Spleen (tissue), 11 donors: Measurements from ENCODE around the gene BASP1. TPM values are rescaled to one million over a fixed set of nuclear protein-coding genes. Genes with fewer than 3 reads are reported as not detected.

ENCODE experiments used
- DNase-seq: peaks from one replicate; pipeline ENCODE4 v3.0.0-alpha.2; 2020
- H3K27ac ChIP-seq, 8 donors: fragments of 200-600 bp; sonication (generic) in 7 of 8; 1 replicate in 4 of 8; 2 replicates in 4 of 8; pipeline versions ENCODE4 v1.5.0 to v1.8.0; 2016 to 2021; ENCODE audit warnings: inconsistent platforms in 4 of 8, mild to moderate bottlenecking in 4 of 8, moderate library complexity in 1 of 8
- H3K27me3 ChIP-seq, 7 donors: fragments of 200-600 bp; sonication (generic) in 6 of 7; replicated peaks in 1 of 7; 1 replicate in 4 of 7; 2 replicates in 3 of 7; pipeline versions ENCODE4 v1.5.0 to v1.8.0; 2016 to 2021; ENCODE audit warnings: inconsistent platforms in 3 of 7, mild to moderate bottlenecking in 1 of 7
- H3K36me3 ChIP-seq, 6 donors: fragments of 200-600 bp; sonication (generic) in 5 of 6; 1 replicate in 4 of 6; 2 replicates in 2 of 6; pipeline versions ENCODE4 v1.5.0 to v1.8.0; 2016 to 2021; ENCODE audit warnings: inconsistent platforms in 2 of 6
- H3K4me1 ChIP-seq, 6 donors: fragments of 200-600 bp; sonication (generic) in 5 of 6; 1 replicate in 3 of 6; 2 replicates in 3 of 6; pipeline versions ENCODE4 v1.5.0 to v1.8.0; 2016 to 2021; ENCODE audit warnings: inconsistent platforms in 3 of 6
- H3K4me3 ChIP-seq, 8 donors: fragments of 200-600 bp; sonication (generic) in 7 of 8; 1 replicate in 4 of 8; 2 replicates in 4 of 8; pipeline versions ENCODE4 v1.5.0 to v1.8.0; 2016 to 2021; ENCODE audit warnings: inconsistent platforms in 4 of 8, mild to moderate bottlenecking in 4 of 8, moderate library complexity in 2 of 8
- H3K9me3 ChIP-seq, 8 donors: fragments of 200-600 bp; sonication (generic) in 7 of 8; 1 replicate in 4 of 8; 2 replicates in 4 of 8; pipeline versions ENCODE4 v1.5.0 to v1.8.0; 2016 to 2021; ENCODE audit warnings: inconsistent platforms in 4 of 8
- POLR2A ChIP-seq, 3 donors: fragments of 450-650 bp; IDR thresholded peaks; one replicate each; pipeline ENCODE4 v1.5.1; 2017; ENCODE audit warnings: antibody characterized with exemption in 3 of 3, mild to moderate bottlenecking in 1 of 3
- POLR2AphosphoS5 ChIP-seq, 3 donors: sonication (generic); formaldehyde crosslinking; IDR thresholded peaks; one replicate each; pipeline ENCODE4 v1.5.1; 2017; ENCODE audit warnings: antibody characterized with exemption in 3 of 3
- WGBS, 5 donors: extraction: QIAGEN DNeasy Blood & Tissue Kit in 3 of 5; methylation state at CpG; one replicate each; pipeline versions ENCODE4 v1.1.5 to v1.1.7; 2013 to 2018; 5-methylcytosine and 5-hydroxymethylcytosine counted together
- intact Hi-C: fragments of 100-400 bp; cut with DNase I; formaldehyde crosslinking; loops from one replicate; pipeline ENCODE4 v1.15.0; 2023; ENCODE audit warnings: low total_unique reads
- polyA plus RNA-seq, 3 donors: library from polyadenylated mRNA; stranded (reverse); fragments of 200-250 nt; gene quantifications; one replicate each; pipeline ENCODE4 v1.2.1, GENCODE V29; 2013
- total RNA-seq, 7 donors: library from RNA; depleted of rRNA in 3 of 7; stranded (reverse); fragments of >200 nt in 3 of 7; fragmentation: NEBNext Ultra II Directional in 4 of 7; extraction: Animal tissue kit (Norgen Biotek cat#: 25700) in 4 of 7; gene quantifications; one replicate each; pipeline versions ENCODE4 v1.1.0 to v1.2.1, GENCODE V29; 2016 to 2021
- TF ChIP-seq, protein P1 (sequence below), 11 experiments: fragments of 200-600 bp in 7 of 11; fragments of 450-650 bp in 4 of 11; sonication (generic) in 4 of 11; IDR thresholded peaks in 8 of 11; conservative IDR thresholded peaks in 3 of 11; 1 replicate in 7 of 11; 2 replicates in 4 of 11; pipeline versions ENCODE4 v1.4.0 to v1.8.0; 2016 to 2021; ENCODE audit warnings: antibody characterized with exemption in 11 of 11, inconsistent platforms in 4 of 11, mild to moderate bottlenecking in 1 of 11
- donor health status: healthy with polysubstance abuse.
- donor health status: DM: no; HTN: no; CAD: no; lungs with moderate emphysema.
- donor health status: DM: no; HTN: no; CAD: no.
- donor health status: Bipolar disorder and iron deficiency.
- donor health status: healthy.
- donor health status: DM: no; HTN: no; CAD: no.
- donor health status: DM: yes; HTN: yes; CAD: no.

BASP1 gene
- total and polyA plus RNA-seq, 10 donors = 44.5 to 168 (median 102) TPM

DNA sequence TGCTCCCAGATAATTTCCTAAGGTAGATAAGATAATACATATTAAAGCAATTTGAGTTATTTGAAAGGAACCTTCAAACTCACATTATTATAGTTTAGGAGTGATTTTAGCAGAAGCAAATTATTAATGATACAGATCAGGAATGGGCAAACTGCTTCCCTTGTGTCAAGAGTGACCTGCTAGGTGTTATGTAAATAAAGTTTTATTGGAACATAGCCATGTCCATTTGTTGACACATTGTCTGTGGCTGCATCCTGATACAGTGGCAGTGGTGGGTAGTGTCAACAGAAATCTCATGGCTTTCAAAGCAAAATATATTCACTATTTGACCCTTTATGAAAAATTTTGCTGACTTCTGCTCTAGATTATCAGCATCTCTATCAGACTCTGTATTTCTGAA, 11.4 kb upstream of the BASP1 start:
- H3K4me3 ChIP-seq = no peak overlapping the region
- DNase-seq = no peak
- peaks cover 0 to 32% (median 0%) of the 10 kb centered on the region in 7 donors for H3K27me3 ChIP-seq
- H3K36me3 ChIP-seq = no peaks in the 10 kb centered on the region
- no peak overlapping the region for H3K27ac ChIP-seq
- intact Hi-C loops = no loop called here
- TF ChIP-seq, protein P1, sequence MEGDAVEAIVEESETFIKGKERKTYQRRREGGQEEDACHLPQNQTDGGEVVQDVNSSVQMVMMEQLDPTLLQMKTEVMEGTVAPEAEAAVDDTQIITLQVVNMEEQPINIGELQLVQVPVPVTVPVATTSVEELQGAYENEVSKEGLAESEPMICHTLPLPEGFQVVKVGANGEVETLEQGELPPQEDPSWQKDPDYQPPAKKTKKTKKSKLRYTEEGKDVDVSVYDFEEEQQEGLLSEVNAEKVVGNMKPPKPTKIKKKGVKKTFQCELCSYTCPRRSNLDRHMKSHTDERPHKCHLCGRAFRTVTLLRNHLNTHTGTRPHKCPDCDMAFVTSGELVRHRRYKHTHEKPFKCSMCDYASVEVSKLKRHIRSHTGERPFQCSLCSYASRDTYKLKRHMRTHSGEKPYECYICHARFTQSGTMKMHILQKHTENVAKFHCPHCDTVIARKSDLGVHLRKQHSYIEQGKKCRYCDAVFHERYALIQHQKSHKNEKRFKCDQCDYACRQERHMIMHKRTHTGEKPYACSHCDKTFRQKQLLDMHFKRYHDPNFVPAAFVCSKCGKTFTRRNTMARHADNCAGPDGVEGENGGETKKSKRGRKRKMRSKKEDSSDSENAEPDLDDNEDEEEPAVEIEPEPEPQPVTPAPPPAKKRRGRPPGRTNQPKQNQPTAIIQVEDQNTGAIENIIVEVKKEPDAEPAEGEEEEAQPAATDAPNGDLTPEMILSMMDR (IDR thresholded peaks at IDR 0.05 in 8 of 11, conservative IDR thresholded peaks at IDR 0.05 in 3 of 11) = no peak
- no peak for TF ChIP-seq POLR2AphosphoS5 (IDR thresholded peaks at IDR 0.05)
- TF ChIP-seq POLR2A (IDR thresholded peaks at IDR 0.05) = no peak
- H3K9me3 ChIP-seq = no peaks in the 10 kb centered on the region
- H3K4me1 ChIP-seq = peaks cover 0 to 3% (median 0%) of the 10 kb centered on the region in 6 donors

DNA sequence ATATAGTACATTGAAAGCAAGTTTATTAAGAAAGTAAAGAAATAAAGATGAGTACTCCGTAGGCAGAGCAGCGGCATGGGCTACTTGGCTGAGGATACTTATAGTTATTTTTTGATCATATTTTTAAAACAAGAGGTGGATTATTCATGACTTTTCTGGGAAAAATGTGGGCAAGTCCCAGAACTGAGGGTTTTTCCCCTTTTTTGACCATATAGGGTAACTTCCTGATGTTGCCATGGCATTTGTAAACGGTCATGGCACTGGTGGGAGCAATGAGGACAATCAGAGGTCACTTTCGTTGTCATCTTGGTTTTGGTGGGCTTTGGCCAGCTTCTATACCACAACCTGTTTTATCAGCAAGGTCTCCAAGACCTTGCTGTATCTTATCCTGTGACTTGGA, 5.2 kb upstream of the BASP1 start:
- Histone ChIP-seq H3K4me3 (no peak overlapping the region), H3K27me3 (peaks cover 0 to 20% (median 0%) of the 10 kb centered on the region in 7 donors), H3K27ac (peak overlapping the region in 2 of 8 donors; percentile 62 to 77), H3K36me3 (no peaks in the 10 kb centered on the region), H3K9me3 (no peaks in the 10 kb centered on the region), H3K4me1 (peaks cover 0 to 32% (median 7%) of the 10 kb centered on the region in 6 donors)
- WGBS, 5 donors = 67 to 81% (median 72%) methylated on average over 4 of the region's 4 CpGs
- TF ChIP-seq POLR2AphosphoS5 (IDR thresholded peaks at IDR 0.05) (no peak), POLR2A (IDR thresholded peaks at IDR 0.05) (no peak)
- TF ChIP-seq, protein P1 (IDR thresholded peaks at IDR 0.05 in 8 of 11, conservative IDR thresholded peaks at IDR 0.05 in 3 of 11) = no peak
- no peak for DNase-seq
- intact Hi-C loops = loop anchor here (10.0 kb wide), 1 partner anchor 1103 kb away; no protein-coding TSS in a partner anchor

DNA sequence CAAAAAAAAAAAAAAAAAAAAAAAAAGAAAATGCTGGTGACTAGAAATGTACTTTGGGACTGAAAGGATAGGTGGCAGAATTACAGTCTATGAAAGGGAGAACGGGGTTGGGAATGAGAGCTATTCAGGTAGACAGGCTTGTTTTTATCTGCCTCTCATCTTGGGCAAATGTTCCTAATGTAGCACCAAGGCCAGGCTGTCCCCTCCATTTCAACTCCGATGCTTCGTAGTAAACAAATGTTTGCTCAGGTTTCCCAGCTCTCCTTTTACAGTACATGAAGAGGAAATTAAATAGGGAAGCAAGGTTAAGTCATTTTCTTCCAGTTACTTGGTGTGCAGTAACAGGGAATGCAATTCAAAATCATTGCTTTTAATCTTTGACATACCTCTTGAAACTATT, 4.4 kb upstream of the BASP1 start:
- WGBS, 5 donors = 49 to 71% (median 61%) methylated on average over 3 of the region's 3 CpGs
- no peaks in the 10 kb centered on the region for H3K9me3 ChIP-seq
- H3K27ac ChIP-seq = peak overlapping the region in 3 of 8 donors; percentile 10 to 77 (median 62)
- intact Hi-C loops = loop anchor here (10.0 kb wide), 1 partner anchor 1102 kb away; no protein-coding TSS in a partner anchor
- DNase-seq = no peak
- TF ChIP-seq POLR2AphosphoS5 (IDR thresholded peaks at IDR 0.05) (no peak), POLR2A (IDR thresholded peaks at IDR 0.05) (no peak)
- TF ChIP-seq, protein P1 (IDR thresholded peaks at IDR 0.05 in 8 of 11, conservative IDR thresholded peaks at IDR 0.05 in 3 of 11) = no peak
- no peaks in the 10 kb centered on the region for H3K36me3 ChIP-seq
- no peak overlapping the region for H3K4me3 ChIP-seq
- H3K27me3 ChIP-seq = peaks cover 0 to 28% (median 7%) of the 10 kb centered on the region in 7 donors
- peaks cover 0 to 39% (median 7%) of the 10 kb centered on the region in 6 donors for H3K4me1 ChIP-seq

DNA sequence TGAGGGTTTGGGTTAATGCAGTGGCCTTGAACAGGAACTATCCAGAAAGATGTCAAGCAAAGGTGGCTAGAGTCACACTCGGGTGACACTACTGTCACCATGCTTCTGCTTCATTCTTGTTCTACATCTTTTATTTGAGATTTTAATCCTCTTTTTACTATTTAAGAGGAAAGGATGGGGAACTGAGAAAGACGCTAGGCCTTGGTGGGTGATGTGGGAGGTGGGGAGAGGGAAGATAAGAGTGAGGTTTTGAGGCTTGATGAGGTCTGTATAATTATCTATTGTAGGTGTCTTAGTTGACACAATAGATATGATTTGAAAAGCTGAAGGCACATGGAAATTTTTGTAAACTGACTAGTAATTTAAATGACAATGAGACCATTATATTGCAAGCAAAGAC, 3.5 kb upstream of the BASP1 start:
- H3K4me3 ChIP-seq = no peak overlapping the region
- DNase-seq = no peak
- TF ChIP-seq POLR2AphosphoS5 (IDR thresholded peaks at IDR 0.05) (no peak), POLR2A (IDR thresholded peaks at IDR 0.05) (no peak)
- TF ChIP-seq, protein P1 (IDR thresholded peaks at IDR 0.05 in 8 of 11, conservative IDR thresholded peaks at IDR 0.05 in 3 of 11) = no peak
- WGBS, 5 donors = 61 to 68% (median 66%) methylated on average over 2 of the region's 2 CpGs
- peaks cover 2 to 48% (median 11%) of the 10 kb centered on the region in 6 donors for H3K4me1 ChIP-seq
- peak overlapping the region in 3 of 8 donors; percentile 20 to 77 (median 62) for H3K27ac ChIP-seq
- no peaks in the 10 kb centered on the region for H3K36me3 ChIP-seq
- H3K27me3 ChIP-seq = peaks cover 0 to 37% (median 16%) of the 10 kb centered on the region in 7 donors
- intact Hi-C loops = loop anchor here (10.0 kb wide), 1 partner anchor 1101 kb away; no protein-coding TSS in a partner anchor
- H3K9me3 ChIP-seq = no peaks in the 10 kb centered on the region
